ENCODE measurements around the gene MTUS2. TPM values are rescaled to one million over a fixed set of nuclear protein-coding genes. Genes with fewer than 3 reads are reported as not detected.

The MTUS2 gene
- total RNA-seq, 1 donor from 2014 or later, result 0.41 TPM

- no peaks in the 10 kb centered on the region for H3K36me3 ChIP-seq
- TF ChIP-seq, protein P1, sequence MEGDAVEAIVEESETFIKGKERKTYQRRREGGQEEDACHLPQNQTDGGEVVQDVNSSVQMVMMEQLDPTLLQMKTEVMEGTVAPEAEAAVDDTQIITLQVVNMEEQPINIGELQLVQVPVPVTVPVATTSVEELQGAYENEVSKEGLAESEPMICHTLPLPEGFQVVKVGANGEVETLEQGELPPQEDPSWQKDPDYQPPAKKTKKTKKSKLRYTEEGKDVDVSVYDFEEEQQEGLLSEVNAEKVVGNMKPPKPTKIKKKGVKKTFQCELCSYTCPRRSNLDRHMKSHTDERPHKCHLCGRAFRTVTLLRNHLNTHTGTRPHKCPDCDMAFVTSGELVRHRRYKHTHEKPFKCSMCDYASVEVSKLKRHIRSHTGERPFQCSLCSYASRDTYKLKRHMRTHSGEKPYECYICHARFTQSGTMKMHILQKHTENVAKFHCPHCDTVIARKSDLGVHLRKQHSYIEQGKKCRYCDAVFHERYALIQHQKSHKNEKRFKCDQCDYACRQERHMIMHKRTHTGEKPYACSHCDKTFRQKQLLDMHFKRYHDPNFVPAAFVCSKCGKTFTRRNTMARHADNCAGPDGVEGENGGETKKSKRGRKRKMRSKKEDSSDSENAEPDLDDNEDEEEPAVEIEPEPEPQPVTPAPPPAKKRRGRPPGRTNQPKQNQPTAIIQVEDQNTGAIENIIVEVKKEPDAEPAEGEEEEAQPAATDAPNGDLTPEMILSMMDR (IDR thresholded peaks at IDR 0.05), result no peak
- H3K4me1 ChIP-seq, result no peaks in the 10 kb centered on the region
- no peaks in the 10 kb centered on the region for H3K9me3 ChIP-seq
- H3K27ac ChIP-seq, result no peak overlapping the region
- H3K27me3 ChIP-seq, result no peaks in the 10 kb centered on the region
- DNase-seq (no peak), ATAC-seq (no peak)
- H3K4me3 ChIP-seq, result no peak overlapping the region
- intact Hi-C loops (cut with DNase I), result no loop called here
These were observed 461.9 kb downstream of the MTUS2 start for GRCh38 chr13:29281932-29282495.

DNA sequence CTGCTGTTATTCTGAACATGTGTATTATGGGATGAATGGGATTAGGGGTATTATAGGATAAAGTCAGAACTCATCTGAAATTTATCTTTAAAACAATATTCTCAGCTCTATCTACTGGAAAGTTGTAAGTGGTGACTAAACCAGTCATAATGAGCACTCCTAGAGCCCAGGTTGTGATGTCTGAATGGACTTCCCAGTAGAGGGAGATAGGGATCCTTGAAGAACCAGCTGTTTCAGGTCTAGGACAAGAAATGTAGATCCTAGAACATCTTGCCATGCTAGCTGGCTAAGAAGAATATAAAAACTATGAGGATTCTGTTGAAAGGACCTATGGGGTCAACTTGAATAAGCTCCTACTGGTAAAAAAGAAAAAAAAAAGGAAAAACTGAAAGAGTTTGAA lies 464.6 kb downstream of the MTUS2 start:
- H3K36me3 ChIP-seq, result no peaks in the 10 kb centered on the region
- H3K9me3 ChIP-seq, result no peaks in the 10 kb centered on the region
- no peak for DNase-seq
- no peaks in the 10 kb centered on the region for H3K27me3 ChIP-seq
- H3K27ac ChIP-seq, result no peak overlapping the region
- TF ChIP-seq, protein P1 (IDR thresholded peaks at IDR 0.05), result no peak
- no peak for ATAC-seq
- H3K4me3 ChIP-seq, result no peak overlapping the region
- intact Hi-C loops (cut with DNase I), result no loop called here
- no peaks in the 10 kb centered on the region for H3K4me1 ChIP-seq

GRCh38 chr13:29287237-29287636 lies 467.1 kb downstream of the MTUS2 start:
- TF ChIP-seq, protein P1 (IDR thresholded peaks at IDR 0.05), result no peak
- no peaks in the 10 kb centered on the region for H3K4me1 ChIP-seq
- DNase-seq (no peak), ATAC-seq (no peak)
- no peak overlapping the region for H3K4me3 ChIP-seq
- H3K9me3 ChIP-seq, result no peaks in the 10 kb centered on the region
- intact Hi-C loops (cut with DNase I), result no loop called here
- H3K27me3 ChIP-seq, result no peaks in the 10 kb centered on the region
- no peaks in the 10 kb centered on the region for H3K36me3 ChIP-seq
- no peak overlapping the region for H3K27ac ChIP-seq

GRCh38 chr13:29292045-29292444 lies 471.9 kb downstream of the MTUS2 start:
- no peak for ATAC-seq
- intact Hi-C loops (cut with DNase I), result no loop called here

GRCh38 chr13:29294821-29295220 lies 474.7 kb downstream of the MTUS2 start:
- no peak overlapping the region for H3K27ac ChIP-seq
- ATAC-seq (no peak), DNase-seq (no peak)
- H3K27me3 ChIP-seq, result no peaks in the 10 kb centered on the region
- H3K9me3 ChIP-seq, result no peaks in the 10 kb centered on the region
- TF ChIP-seq, protein P1 (IDR thresholded peaks at IDR 0.05), result no peak
- intact Hi-C loops (cut with DNase I), result no loop called here
- no peaks in the 10 kb centered on the region for H3K36me3 ChIP-seq
- H3K4me1 ChIP-seq, result no peaks in the 10 kb centered on the region
- H3K4me3 ChIP-seq, result no peak overlapping the region

More at GRCh38 chr13:29292045-29292444, 471.9 kb downstream of the MTUS2 start:
- no peak overlapping the region for H3K27ac ChIP-seq
- H3K9me3 ChIP-seq, result no peaks in the 10 kb centered on the region
- TF ChIP-seq, protein P1 (IDR thresholded peaks at IDR 0.05), result no peak
- no peak overlapping the region for H3K4me3 ChIP-seq
- no peak for DNase-seq
- H3K4me1 ChIP-seq, result no peaks in the 10 kb centered on the region
- H3K36me3 ChIP-seq, result no peaks in the 10 kb centered on the region
- H3K27me3 ChIP-seq, result no peaks in the 10 kb centered on the region

- no peaks in the 10 kb centered on the region for H3K27me3 ChIP-seq
- no peak overlapping the region for H3K27ac ChIP-seq
- DNase-seq, result no peak
- TF ChIP-seq, protein P1 (IDR thresholded peaks at IDR 0.05), result no peak
- intact Hi-C loops (cut with DNase I), result no loop called here
- peaks cover 10% of the 10 kb centered on the region for H3K9me3 ChIP-seq
- no peak for ATAC-seq
- no peaks in the 10 kb centered on the region for H3K36me3 ChIP-seq
- H3K4me1 ChIP-seq, result no peaks in the 10 kb centered on the region
- no peak overlapping the region for H3K4me3 ChIP-seq
These were observed 480.9 kb downstream of the MTUS2 start for GRCh38 chr13:29301027-29301426.
